HEK293T (cell line): ENCODE data around the gene SREBF2.

ENCODE experiments used
- CTCF ChIA-PET: fragments of 350-600 bp; formaldehyde crosslinking; extraction: SDS; loops from one replicate; lab custom pipeline; 2021; ENCODE audit warnings: antibody characterized with exemption, inconsistent platforms; lab: Yijun Ruan, JAX
- POLR2A ChIA-PET: fragments of 350-600 bp; formaldehyde crosslinking; extraction: SDS; loops from one replicate; lab custom pipeline; 2020; ENCODE audit warnings: antibody characterized with exemption, inconsistent platforms; lab: Yijun Ruan, JAX
- DNase-seq: peaks from one replicate; pipeline ENCODE4 v3.0.0; 2012; ENCODE audit warnings: mixed read lengths; ENCODE audit errors: extremely low spot score
- ARNT ChIP-seq: fragments of 450-650 bp; IDR thresholded peaks from 2 replicates; pipeline ENCODE4 v1.6.1; 2017; ENCODE audit warnings: mild to moderate bottlenecking
- BHLHE40 ChIP-seq: fragments of 450-650 bp; IDR thresholded peaks from 2 replicates; pipeline ENCODE4 v1.6.1; 2016; ENCODE audit warnings: mild to moderate bottlenecking, moderate library complexity, borderline replicate concordance
- CTBP1 ChIP-seq: fragments of 450-650 bp; IDR thresholded peaks from 2 replicates; pipeline ENCODE4 v1.6.1; 2016; ENCODE audit warnings: borderline replicate concordance
- ELF4 ChIP-seq: fragments of 450-650 bp; IDR thresholded peaks from 2 replicates; pipeline ENCODE4 v1.6.1; 2017; ENCODE audit warnings: antibody characterized with exemption
- FOXA1 ChIP-seq: fragments of 450-650 bp; IDR thresholded peaks from 2 replicates; pipeline ENCODE4 v1.6.1; 2016; ENCODE audit warnings: mild to moderate bottlenecking
- FOXK2 ChIP-seq: fragments of 450-650 bp; IDR thresholded peaks from 2 replicates; pipeline ENCODE4 v1.6.1; 2016; ENCODE audit warnings: mild to moderate bottlenecking
- FOXM1 ChIP-seq: fragments of 450-650 bp; IDR thresholded peaks from 2 replicates; pipeline ENCODE4 v1.6.1; 2017; ENCODE audit warnings: mild to moderate bottlenecking, borderline replicate concordance
- HDGF ChIP-seq: fragments of 450-650 bp; IDR thresholded peaks from 2 replicates; pipeline ENCODE4 v1.6.1; 2017; ENCODE audit warnings: antibody characterized with exemption, borderline replicate concordance
- L3MBTL2 ChIP-seq: fragments of 450-650 bp; conservative IDR thresholded peaks from 2 replicates; pipeline ENCODE4 v1.6.1; 2016; ENCODE audit warnings: mild to moderate bottlenecking
- LEF1 ChIP-seq: fragments of 450-650 bp; IDR thresholded peaks from 2 replicates; pipeline ENCODE4 v1.6.1; 2017; ENCODE audit warnings: mild to moderate bottlenecking, borderline replicate concordance
- NFRKB ChIP-seq: fragments of 450-650 bp; IDR thresholded peaks from 2 replicates; pipeline ENCODE4 v1.6.1; 2016; ENCODE audit warnings: mild to moderate bottlenecking, moderate library complexity
- PKNOX1 ChIP-seq: fragments of 450-650 bp; IDR thresholded peaks from 2 replicates; pipeline ENCODE4 v1.6.1; 2016
- SP1 ChIP-seq: fragments of 450-650 bp; IDR thresholded peaks from 2 replicates; pipeline ENCODE4 v1.6.1; 2017
- SUZ12 ChIP-seq: fragments of 450-650 bp; IDR thresholded peaks from 2 replicates; pipeline ENCODE4 v1.6.1; 2016; ENCODE audit warnings: mild to moderate bottlenecking
- TARDBP ChIP-seq: fragments of 450-650 bp; IDR thresholded peaks from 2 replicates; pipeline ENCODE4 v1.6.1; 2016
- ZNF384 ChIP-seq: fragments of 450-650 bp; IDR thresholded peaks from 2 replicates; pipeline ENCODE4 v1.6.1; 2016

Gene SREBF2

DNA sequence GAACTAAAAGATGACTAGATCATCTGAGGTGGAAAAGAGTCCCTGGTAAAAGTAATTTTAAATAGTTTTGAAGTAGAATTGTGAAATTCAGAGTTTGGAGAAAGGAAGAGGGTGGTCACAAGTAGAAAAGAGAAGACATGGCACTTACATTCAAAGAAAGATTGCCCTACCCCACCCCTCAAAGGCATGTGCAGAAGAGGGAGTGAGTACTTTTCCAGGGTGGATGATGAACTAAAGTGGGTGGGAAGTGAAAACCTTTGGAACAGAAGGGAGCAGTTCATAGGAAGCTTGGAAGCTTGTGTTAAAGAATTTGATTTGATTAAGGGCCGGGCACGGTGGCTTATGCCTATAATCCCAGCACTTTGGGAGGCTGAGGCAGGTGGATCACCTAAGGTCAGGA is 23.6 kb downstream of the SREBF2 start:
- DNase-seq: no peak
- POLR2A ChIA-PET: interaction anchor here (1.0 to 1.5 kb wide), 3 partner anchors 10 to 56 kb away, joined by 3 to 7 read pairs (median 4); partner anchors contain the start of gene CCDC134
- TF ChIP-seq BHLHE40 (no peak), ZNF384 (no peak), NFRKB (no peak)
- CTCF ChIA-PET: interaction anchor here (1.4 to 1.5 kb wide), 3 partner anchors 24 to 159 kb away, joined by 5 to 6 read pairs (median 6); partner anchors contain the start of gene SREBF2

GRCh38 chr22:41857155-41857859 is 24.4 kb downstream of the SREBF2 start:
- TF ChIP-seq ELF4: no peak
- TF ChIP-seq TARDBP: no peak
- TF ChIP-seq LEF1: no peak
- TF ChIP-seq NFRKB: no peak
- TF ChIP-seq CTBP1: no peak
- TF ChIP-seq SUZ12: no peak
- TF ChIP-seq FOXA1: no peak
- TF ChIP-seq FOXK2: no peak
- no peak for TF ChIP-seq ZNF384
- no peak for TF ChIP-seq FOXM1
- TF ChIP-seq L3MBTL2: no peak
- TF ChIP-seq BHLHE40: no peak
- TF ChIP-seq SP1: no peak
- peak; percentile 62 for DNase-seq
- POLR2A ChIA-PET: interaction anchor here (1.0 to 1.5 kb wide), 4 partner anchors 11 to 89 kb away, joined by 3 to 7 read pairs (median 4); partner anchors contain the start of genes CCDC134 and CENPM
- CTCF ChIA-PET: interaction anchor here (0.6 to 1.5 kb wide), 8 partner anchors 10 to 159 kb away, joined by 3 to 6 read pairs (median 4); partner anchors contain the start of gene SREBF2

- POLR2A ChIA-PET: interaction anchor here (1.3 to 1.5 kb wide), 2 partner anchors 17 to 89 kb away, joined by 3 to 4 read pairs; partner anchors contain the start of gene CENPM
- TF ChIP-seq HDGF (no peak), ZNF384 (no peak), L3MBTL2 (no peak), ARNT (no peak), TARDBP (no peak), FOXM1 (no peak), CTBP1 (no peak), ELF4 (no peak), LEF1 (no peak)
- CTCF ChIA-PET: interaction anchor here (0.6 to 1.5 kb wide), 7 partner anchors 10 to 160 kb away, joined by 3 to 6 read pairs (median 5); partner anchors contain the start of gene SREBF2
- DNase-seq: no peak
These were observed 24.9 kb downstream of the SREBF2 start for GRCh38 chr22:41857860-41858199.

DNA sequence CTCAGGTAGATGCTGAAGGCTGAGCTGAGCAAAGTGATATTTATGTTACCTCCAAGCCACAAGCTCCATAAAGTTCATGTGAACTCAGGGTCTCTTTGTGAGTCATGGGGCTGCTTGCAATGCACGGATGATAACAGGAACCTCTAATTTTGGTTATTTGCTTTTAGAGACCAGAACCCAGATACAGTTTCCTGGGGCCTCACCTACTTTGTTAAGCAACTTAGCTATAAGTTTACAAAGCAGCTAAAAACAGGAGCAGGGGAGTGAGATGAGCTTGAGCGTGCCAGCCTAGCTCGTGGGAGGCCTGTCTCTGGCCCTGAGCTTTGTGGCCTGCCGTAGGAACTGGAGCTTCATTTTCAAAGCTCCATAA is 29.2 kb downstream of the SREBF2 start:
- no peak for DNase-seq
- POLR2A ChIA-PET: interaction anchor here (0.9 to 1.7 kb wide), 4 partner anchors 29 to 85 kb away, joined by 3 to 8 read pairs (median 4); partner anchors contain the start of genes CCDC134, CENPM, SHISA8 and SREBF2
- TF ChIP-seq HDGF (no peak), LEF1 (no peak), ARNT (no peak), L3MBTL2 (no peak), CTBP1 (no peak), FOXM1 (no peak), ELF4 (no peak), SUZ12 (no peak)
- CTCF ChIA-PET: interaction anchor here (0.7 to 2.5 kb wide), 5 partner anchors 13 to 165 kb away, joined by 3 to 12 read pairs (median 3); no protein-coding TSS in a partner anchor

GRCh38 chr22:41862530-41863266 is 29.8 kb downstream of the SREBF2 start:
- no peak for DNase-seq
- POLR2A ChIA-PET: interaction anchor here (0.7 to 1.7 kb wide), 6 partner anchors 10 to 174 kb away, joined by 3 to 8 read pairs (median 3); partner anchors contain the start of genes CCDC134, CENPM, SHISA8 and SNU13
- TF ChIP-seq ARNT: no peak
- TF ChIP-seq FOXM1: no peak
- no peak for TF ChIP-seq SP1
- TF ChIP-seq ELF4: no peak
- no peak for TF ChIP-seq FOXA1
- TF ChIP-seq PKNOX1: no peak
- TF ChIP-seq HDGF: no peak
- no peak for TF ChIP-seq TARDBP
- no peak for TF ChIP-seq CTBP1
- no peak for TF ChIP-seq ZNF384
- TF ChIP-seq FOXK2: no peak
- CTCF ChIA-PET: interaction anchor here (0.7 to 2.5 kb wide), 5 partner anchors 12 to 166 kb away, joined by 3 to 12 read pairs (median 3); no protein-coding TSS in a partner anchor

GRCh38 chr22:41863472-41863871 is 30.6 kb downstream of the SREBF2 start:
- no peak for DNase-seq
- ChIA-PET CTCF (interaction anchor here (1.4 to 2.5 kb wide), 2 partner anchors 117 to 166 kb away, joined by 3 to 12 read pairs; no protein-coding TSS in a partner anchor), POLR2A (interaction anchor here (0.7 to 1.0 kb wide), 3 partner anchors 9 to 83 kb away, joined by 3 read pairs; partner anchors contain the start of genes CCDC134 and CENPM)
- TF ChIP-seq ZNF384 (no peak), ELF4 (no peak), L3MBTL2 (no peak), LEF1 (no peak), FOXK2 (no peak), HDGF (no peak), FOXM1 (no peak), NFRKB (no peak)
